Muscle layer of duodenum (tissue), 2 donors: ENCODE results near the gene PROP1.
"Not testable (repeated sequence)": the region's sequence is repeated elsewhere in the genome, so short reads cannot be mapped to it uniquely, and the experiment has no call there.

ENCODE experiments used
- H3K27ac ChIP-seq: one replicate; pipeline ENCODE4 v1.7.0; 2013; ENCODE audit warnings: mild to moderate bottlenecking, low read length
- H3K27me3 ChIP-seq: one replicate; pipeline ENCODE4 v1.7.0; 2013; ENCODE audit warnings: low read depth, mild to moderate bottlenecking, control low read depth, low read length
- H3K36me3 ChIP-seq, 2 donors: one replicate each; pipeline ENCODE4 v1.7.0; 2013; ENCODE audit warnings: low read length in 2 of 2, control low read depth in 1 of 2, mild to moderate bottlenecking in 1 of 2; ENCODE audit not compliant: insufficient read depth in 2 of 2, control insufficient read depth in 1 of 2
- H3K4me1 ChIP-seq, 2 donors: one replicate each; pipeline ENCODE4 v1.7.0; 2013; ENCODE audit warnings: low read length in 2 of 2, mild to moderate bottlenecking in 2 of 2, control low read depth in 1 of 2, moderate library complexity in 1 of 2; ENCODE audit not compliant: insufficient read depth in 2 of 2, control insufficient read depth in 1 of 2
- H3K4me3 ChIP-seq, 2 donors: one replicate each; pipeline ENCODE4 v1.7.0; 2013; ENCODE audit warnings: low read length in 2 of 2, low read depth in 1 of 2, mild to moderate bottlenecking in 1 of 2
- H3K9me3 ChIP-seq, 2 donors: one replicate each; pipeline ENCODE4 v1.7.0; 2013; ENCODE audit warnings: low read length in 2 of 2, control low read depth in 1 of 2, mild to moderate bottlenecking in 1 of 2; ENCODE audit not compliant: control insufficient read depth in 1 of 2
- donor health status: healthy.

PROP1 gene

GRCh38 chr5:177963966-177964365 is 32.1 kb downstream of the PROP1 start:
- H3K4me3 ChIP-seq = no peak overlapping the region
- no peaks in the 10 kb centered on the region for H3K36me3 ChIP-seq
- H3K9me3 ChIP-seq = no peaks in the 10 kb centered on the region
- H3K27ac ChIP-seq = no peak overlapping the region
- no peaks in the 10 kb centered on the region for H3K27me3 ChIP-seq
- H3K4me1 ChIP-seq = no peaks in the 10 kb centered on the region

GRCh38 chr5:177959315-177959714 is 36.7 kb downstream of the PROP1 start:
- H3K36me3 ChIP-seq = no peaks in the 10 kb centered on the region
- H3K27me3 ChIP-seq = no peaks in the 10 kb centered on the region
- no peak overlapping the region for H3K27ac ChIP-seq
- H3K9me3 ChIP-seq = no peaks in the 10 kb centered on the region
- H3K4me1 ChIP-seq = no peaks in the 10 kb centered on the region
- H3K4me3 ChIP-seq = no peak overlapping the region

- H3K4me1 ChIP-seq = no peaks in the 10 kb centered on the region
- no peaks in the 10 kb centered on the region for H3K27me3 ChIP-seq
- no peaks in the 10 kb centered on the region for H3K9me3 ChIP-seq
- no peak overlapping the region for H3K27ac ChIP-seq
- no peak overlapping the region for H3K4me3 ChIP-seq
- no peaks in the 10 kb centered on the region for H3K36me3 ChIP-seq
Observed at GRCh38 chr5:177958696-177959095, 37.3 kb downstream of the PROP1 start.

DNA sequence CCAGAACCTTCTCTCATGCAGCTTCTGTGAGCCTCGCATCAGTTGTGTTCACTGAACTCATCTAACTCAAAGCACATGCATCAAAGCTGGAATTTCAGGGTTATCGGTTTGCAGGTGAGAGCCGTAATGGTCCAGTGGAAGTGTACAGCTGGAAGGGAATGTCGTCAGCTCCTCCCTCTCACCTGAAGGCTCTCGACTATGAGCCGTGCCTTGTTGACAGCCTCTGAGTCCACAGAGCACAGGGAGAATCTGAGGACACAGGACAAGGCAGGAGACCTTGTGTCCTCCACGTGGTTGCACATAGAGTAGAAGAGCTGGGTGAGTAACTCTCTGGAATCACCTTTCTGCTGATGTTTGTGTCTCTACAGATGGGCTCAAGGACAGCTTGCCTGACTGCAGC is 38.8 kb downstream of the PROP1 start:
- no peaks in the 10 kb centered on the region for H3K4me1 ChIP-seq

DNA sequence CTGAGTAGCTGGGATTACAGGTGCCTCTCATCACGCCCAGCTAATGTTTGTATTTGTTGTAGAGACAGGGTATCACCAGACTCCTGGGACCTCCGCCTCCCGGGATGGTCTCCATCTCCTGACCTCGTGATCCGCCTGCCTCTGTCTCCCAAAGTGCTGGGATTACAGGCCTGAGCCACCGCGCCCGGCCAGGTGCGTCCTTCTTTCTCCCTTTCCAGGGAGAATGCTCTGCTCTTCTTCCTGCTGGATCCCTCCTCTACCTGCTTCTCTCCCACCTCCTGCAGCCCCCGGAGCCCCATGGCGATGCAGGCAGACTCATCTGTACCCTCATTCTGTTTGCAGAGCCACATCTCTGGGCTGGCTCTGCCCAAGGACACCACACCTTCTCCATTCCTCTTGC is 42.9 kb downstream of the PROP1 start:
- not testable (repeated sequence) for H3K36me3 ChIP-seq, H3K4me1 ChIP-seq, H3K27ac ChIP-seq, H3K4me3 ChIP-seq, H3K27me3 ChIP-seq, H3K9me3 ChIP-seq

More for the DNA sequence above, 38.8 kb downstream of the PROP1 start:
- Histone ChIP-seq H3K9me3 (no peaks in the 10 kb centered on the region), H3K36me3 (no peaks in the 10 kb centered on the region), H3K27me3 (no peaks in the 10 kb centered on the region), H3K27ac (no peak overlapping the region), H3K4me3 (no peak overlapping the region)

- H3K4me3 ChIP-seq, H3K27ac ChIP-seq, H3K27me3 ChIP-seq, H3K36me3 ChIP-seq, H3K4me1 ChIP-seq, H3K9me3 ChIP-seq: not testable (repeated sequence)
Observed at GRCh38 chr5:177949656-177950055, 46.4 kb downstream of the PROP1 start.

- not testable (repeated sequence) for H3K9me3 ChIP-seq, H3K36me3 ChIP-seq, H3K27ac ChIP-seq, H3K27me3 ChIP-seq, H3K4me1 ChIP-seq, H3K4me3 ChIP-seq
Observed at GRCh38 chr5:177949065-177949464, 47.0 kb downstream of the PROP1 start.

- H3K27ac ChIP-seq, H3K36me3 ChIP-seq, H3K27me3 ChIP-seq, H3K9me3 ChIP-seq, H3K4me3 ChIP-seq, H3K4me1 ChIP-seq: not testable (repeated sequence)
Observed at GRCh38 chr5:177947912-177948311, 48.1 kb downstream of the PROP1 start.

GRCh38 chr5:177945601-177946283 is 50.3 kb downstream of the PROP1 start:
- not testable (repeated sequence) for H3K4me3 ChIP-seq, H3K36me3 ChIP-seq, H3K27ac ChIP-seq, H3K9me3 ChIP-seq, H3K4me1 ChIP-seq, H3K27me3 ChIP-seq

DNA sequence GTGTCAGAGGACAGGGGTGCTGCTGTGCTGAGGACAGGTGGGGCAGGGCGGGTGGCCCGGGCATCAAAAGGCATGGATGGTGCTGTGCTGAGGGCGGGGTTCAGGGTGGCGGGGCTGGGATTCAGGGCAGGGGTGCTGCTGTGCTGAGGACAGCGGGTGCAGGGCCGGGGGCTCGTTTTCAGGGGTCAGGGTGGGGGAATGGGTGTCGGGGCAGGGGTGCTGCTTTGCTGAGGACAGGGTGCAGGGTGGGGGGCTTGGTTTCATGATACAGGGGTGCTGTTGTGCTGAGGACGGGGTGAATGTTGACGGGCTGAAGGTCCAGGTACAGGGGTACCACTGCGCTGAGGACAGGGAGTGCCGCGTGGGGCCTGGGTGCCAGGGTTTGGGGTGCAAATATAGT is 50.9 kb downstream of the PROP1 start:
- not testable (repeated sequence) for H3K4me3 ChIP-seq, H3K9me3 ChIP-seq

GRCh38 chr5:177943805-177944736 is 52.0 kb downstream of the PROP1 start:
- H3K4me1 ChIP-seq, H3K9me3 ChIP-seq, H3K27ac ChIP-seq, H3K36me3 ChIP-seq, H3K27me3 ChIP-seq: not testable (repeated sequence)
- peak overlapping the region in 1 of 2 donors; percentile 61 for H3K4me3 ChIP-seq

More for the DNA sequence above, 50.9 kb downstream of the PROP1 start:
- not testable (repeated sequence) for H3K27ac ChIP-seq, H3K36me3 ChIP-seq, H3K4me1 ChIP-seq, H3K27me3 ChIP-seq
